HCT116 (cell line): Measurements from ENCODE around the gene TBATA. TPM values are rescaled to one million over a fixed set of nuclear protein-coding genes. Genes with fewer than 3 reads are reported as not detected.

Source experiments
- ATAC-seq: fragments of 200-7000 bp; cut with Tn5 transposase; 2 replicates; pipeline ENCODE4 v1.9.1; 2020; ENCODE audit warnings: mild to moderate bottlenecking, moderate library complexity
- BruUV-seq: library from RNA; stranded (reverse); fragments of 400-500 nt; replicated peaks from 2 replicates; lab custom pipeline; 2021; lab: Mats Ljungman, UMichigan
- CTCF ChIA-PET: fragments of 300-600 bp; sonication (Branson Sonifier 250); formaldehyde crosslinking; loops from one replicate; lab custom pipeline; 2021; ENCODE audit warnings: antibody characterized with exemption; lab: Charles Lee
- POLR2A ChIA-PET: fragments of 300-600, 350-600 bp; sonication (Branson Sonifier 250); formaldehyde crosslinking; loops from one replicate; lab custom pipeline; 2021; ENCODE audit warnings: antibody characterized with exemption; lab: Charles Lee
- RAD21 ChIA-PET, 2 experiments: fragments of 300-600 bp; sonication (Branson Sonifier 250); formaldehyde crosslinking; loops; one replicate each; lab custom pipeline; 2023; ENCODE audit warnings: low total read pairs in 2 of 2; ENCODE audit not compliant: uncharacterized antibody in 2 of 2, unreplicated experiment in 2 of 2, low non-redundant PET in 1 of 2; lab: Charles Lee
- DNase-seq: peaks from one replicate; pipeline ENCODE4 v3.0.0-alpha.2; 2010; ENCODE audit warnings: low read depth, low spot score
- H2AFZ ChIP-seq: fragments of 200-600 bp; shearing (Covaris generic), sonication (generic); 2 replicates; pipeline ENCODE4 v1.6.1; 2017; ENCODE audit warnings: low read depth, mixed run types, mixed read lengths, antibody characterized with exemption, low read length; ENCODE audit not compliant: poor library complexity, severe bottlenecking
- H3K27ac ChIP-seq: 2 replicates; pipeline ENCODE4 v1.5.1; 2012; ENCODE audit warnings: low read depth, low read length
- H3K27me3 ChIP-seq: fragments of 200-600 bp; sonication (generic); 2 replicates; pipeline ENCODE4 v1.6.1; 2016; ENCODE audit warnings: mixed run types, low read length, mixed read lengths; ENCODE audit not compliant: insufficient read depth
- H3K36me3 ChIP-seq, 2 experiments: fragments of 200-500 bp in 1 of 2; fragments of 200-600 bp in 1 of 2; sonication (Bioruptor generic) in 1 of 2; sonication (generic) in 1 of 2; 2 replicates each; pipeline versions ENCODE4 v1.5.1 to v1.6.1; 2014 to 2016; ENCODE audit warnings: low read length in 2 of 2, inconsistent platforms in 1 of 2, mixed read lengths in 1 of 2, mixed run types in 1 of 2; ENCODE audit not compliant: insufficient read depth in 2 of 2, control insufficient read depth in 1 of 2
- H3K4me1 ChIP-seq, 2 experiments: fragments of 200-600 bp in 1 of 2; sonication (generic) in 1 of 2; 2 replicates each; pipeline versions ENCODE4 v1.5.1 to v1.6.1; 2012 to 2017; ENCODE audit warnings: low read length in 2 of 2, inconsistent platforms in 1 of 2, mild to moderate bottlenecking in 1 of 2, mixed read lengths in 1 of 2, mixed run types in 1 of 2, moderate library complexity in 1 of 2; ENCODE audit not compliant: insufficient read depth in 2 of 2, control insufficient read depth in 1 of 2
- H3K4me2 ChIP-seq: fragments of 200-600 bp; sonication (generic); 2 replicates; pipeline ENCODE4 v1.6.1; 2017; ENCODE audit warnings: mixed run types, low read length, mixed read lengths
- H3K4me3 ChIP-seq, 2 experiments: fragments of 200-600 bp in 1 of 2; sonication (generic) in 1 of 2; replicated peaks in 1 of 2; 2 replicates each; pipeline ENCODE4 v1.5.1; 2011 to 2016; ENCODE audit warnings: low read length in 2 of 2, control low read depth in 1 of 2, low read depth in 1 of 2, mild to moderate bottlenecking in 1 of 2, mixed read lengths in 1 of 2, mixed run types in 1 of 2
- H3K79me2 ChIP-seq: fragments of 200-600 bp; sonication (generic); 2 replicates; pipeline ENCODE4 v1.6.1; 2017; ENCODE audit warnings: mild to moderate bottlenecking, mixed run types, low read length, moderate library complexity, mixed read lengths; ENCODE audit not compliant: insufficient read depth
- H3K9ac ChIP-seq: fragments of 200-600 bp; sonication (generic); 2 replicates; pipeline ENCODE4 v1.6.1; 2016; ENCODE audit warnings: low read length, mixed read lengths
- H3K9me2 ChIP-seq: fragments of 200-600 bp; sonication (generic), shearing (Covaris generic); 2 replicates; pipeline ENCODE4 v1.6.1; 2017; ENCODE audit warnings: mixed run types, mild to moderate bottlenecking, moderate library complexity; ENCODE audit not compliant: insufficient read depth
- H3K9me3 ChIP-seq, 2 experiments: fragments of 200-500 bp in 1 of 2; fragments of 200-600 bp in 1 of 2; sonication (Bioruptor generic) in 1 of 2; sonication (generic) in 1 of 2; 2 replicates each; pipeline ENCODE4 v1.6.1; 2014 to 2017; ENCODE audit warnings: low read length in 2 of 2, mixed read lengths in 2 of 2, inconsistent platforms in 1 of 2, low read depth in 1 of 2, mild to moderate bottlenecking in 1 of 2, mixed run types in 1 of 2, moderate library complexity in 1 of 2; ENCODE audit not compliant: control insufficient read depth in 1 of 2, insufficient read depth in 1 of 2
- H4K20me1 ChIP-seq: fragments of 200-600 bp; sonication (generic), shearing (Covaris generic); 2 replicates; pipeline ENCODE4 v1.6.1; 2017; ENCODE audit warnings: mixed run types, mild to moderate bottlenecking, moderate library complexity; ENCODE audit not compliant: insufficient read depth
- CEBPB ChIP-seq: IDR thresholded peaks from 2 replicates; pipeline ENCODE4 v1.6.1; 2012; ENCODE audit warnings: low read depth
- EGR1 ChIP-seq: IDR thresholded peaks from 2 replicates; pipeline ENCODE4 v1.6.1; 2012; ENCODE audit warnings: low read depth
- ELF1 ChIP-seq: IDR thresholded peaks from 2 replicates; pipeline ENCODE4 v1.6.1; 2012; ENCODE audit warnings: low read depth, borderline replicate concordance
- EZH2 ChIP-seq: fragments of 200-600 bp; sonication (generic); IDR thresholded peaks from 2 replicates; pipeline ENCODE4 v1.6.1; 2017; ENCODE audit warnings: antibody characterized with exemption, mixed run types
- EZH2phosphoT487 ChIP-seq: fragments of 200-600 bp; IDR thresholded peaks from 2 replicates; pipeline ENCODE4 v1.6.1; 2018; ENCODE audit warnings: antibody characterized with exemption, borderline replicate concordance
- FOSL1 ChIP-seq: IDR thresholded peaks from 2 replicates; pipeline ENCODE4 v1.6.1; 2012; ENCODE audit warnings: low read depth
- JUND ChIP-seq: IDR thresholded peaks from 2 replicates; pipeline ENCODE4 v1.6.1; 2012
- MAX ChIP-seq: IDR thresholded peaks from 2 replicates; pipeline ENCODE4 v1.6.1; 2012
- POLR2A ChIP-seq: IDR thresholded peaks from 2 replicates; pipeline ENCODE4 v1.7.0; 2011; ENCODE audit warnings: borderline replicate concordance; ENCODE audit not compliant: insufficient read depth, insufficient read length; ENCODE audit errors: extremely low read depth
- POLR2AphosphoS5 ChIP-seq: IDR thresholded peaks from 2 replicates; pipeline ENCODE4 v1.6.1; 2011; ENCODE audit warnings: mild to moderate bottlenecking, low read depth, low read length, moderate library complexity
- RAD21 ChIP-seq: IDR thresholded peaks from 2 replicates; pipeline ENCODE4 v1.6.1; 2012; ENCODE audit warnings: low read depth, mild to moderate bottlenecking
- REST ChIP-seq: IDR thresholded peaks from 2 replicates; pipeline ENCODE4 v1.6.1; 2012; ENCODE audit warnings: low read depth
- SIN3A ChIP-seq: IDR thresholded peaks from 2 replicates; pipeline ENCODE4 v1.6.1; 2012; ENCODE audit warnings: low read depth
- SP1 ChIP-seq: IDR thresholded peaks from 2 replicates; pipeline ENCODE4 v1.6.1; 2012; ENCODE audit warnings: low read depth
- TCF7L2 ChIP-seq: IDR thresholded peaks from 2 replicates; pipeline ENCODE4 v1.7.0; 2011; ENCODE audit warnings: borderline replicate concordance, inconsistent platforms; ENCODE audit not compliant: insufficient read depth, insufficient read length; ENCODE audit errors: extremely low read depth
- YY1 ChIP-seq: IDR thresholded peaks from 2 replicates; pipeline ENCODE4 v1.6.1; 2011; ENCODE audit warnings: low read length, low read depth, moderate library complexity, mild to moderate bottlenecking; ENCODE audit not compliant: insufficient replicate concordance; ENCODE audit errors: extremely low read depth
- ZBTB33 ChIP-seq: IDR thresholded peaks from 2 replicates; pipeline ENCODE4 v1.6.1; 2011; ENCODE audit warnings: mild to moderate bottlenecking, low read length, moderate library complexity; ENCODE audit not compliant: insufficient replicate concordance; ENCODE audit errors: extremely low read depth
- ZNF274 ChIP-seq: fragments of 200-500 bp; sonication (Bioruptor generic); IDR thresholded peaks from 2 replicates; pipeline ENCODE4 v1.6.1; 2014; ENCODE audit warnings: mild to moderate bottlenecking, low read depth, low read length, inconsistent platforms
- intact Hi-C: fragments of 100-400 bp; cut with micrococcal nuclease; formaldehyde crosslinking; loops from 2 replicates; pipeline ENCODE4 v1.10.0; 2022
- total RNA-seq: library from RNA; stranded (reverse); gene quantifications from one replicate; pipeline ENCODE4 v1.2.1, GENCODE V29; 2021; ENCODE audit not compliant: unreplicated experiment

The TBATA gene
- total RNA-seq, 1 experiment from 2014 or later = not detected

- BruUV-seq = no TSS peak
- intact Hi-C loops = no loop called here
- H3K9me2 ChIP-seq = no peaks in the 10 kb centered on the region
- H4K20me1 ChIP-seq = no peaks in the 10 kb centered on the region
- ATAC-seq (no peak), DNase-seq (no peak)
- H2AFZ ChIP-seq = no peak overlapping the region
- no peaks in the 10 kb centered on the region for H3K9me3 ChIP-seq
- no peak overlapping the region for H3K4me3 ChIP-seq
- H3K9ac ChIP-seq = no peak overlapping the region
- peaks cover 4 to 17% of the 10 kb centered on the region in 2 experiments; a peak in 3 of 4 replicates for H3K36me3 ChIP-seq
- no peak overlapping the region for H3K27ac ChIP-seq
- H3K4me1 ChIP-seq = peaks cover 0 to 3% of the 10 kb centered on the region in 2 experiments; a peak in 1 of 4 replicates
- H3K27me3 ChIP-seq = no peaks in the 10 kb centered on the region
- no peak overlapping the region for H3K4me2 ChIP-seq
- CTCF ChIA-PET = no interaction called here
- no peak for TF ChIP-seq JUND
- no peak for TF ChIP-seq EGR1
- no peak for TF ChIP-seq TCF7L2
- TF ChIP-seq MAX = no peak
- no peak for TF ChIP-seq REST
- TF ChIP-seq POLR2AphosphoS5 = no peak
- no peak for TF ChIP-seq ZBTB33
- no peak for TF ChIP-seq SIN3A
- TF ChIP-seq YY1 = no peak
- TF ChIP-seq ELF1 = no peak
- no peak for TF ChIP-seq EZH2phosphoT487
- TF ChIP-seq ZNF274 = no peak
- TF ChIP-seq CEBPB = no peak
- TF ChIP-seq RAD21 = no peak
- no peak for TF ChIP-seq FOSL1
- TF ChIP-seq POLR2A = no peak
- TF ChIP-seq SP1 = no peak
- TF ChIP-seq EZH2 = no peak
- peaks cover 71% of the 10 kb centered on the region for H3K79me2 ChIP-seq
- POLR2A ChIA-PET = no interaction called here
- RAD21 ChIA-PET = no interaction called here
Measured at GRCh38 chr10:70822076-70822820, 37.1 kb upstream of the TBATA start.
